ENCODE measurements around the gene TGFBR3. TPM values are rescaled to one million over a fixed set of nuclear protein-coding genes. Genes with fewer than 3 reads are reported as not detected.
A peak's percentile ranks its signal among the peaks of the same experiment; 100 is the strongest.

Gene TGFBR3
- total and polyA plus RNA-seq, 8 donors, result 6.0 to 34.8 (median 21.4) TPM

GRCh38 chr1:91828583-91829281 is 57.2 kb downstream of the TGFBR3 start:
- WGBS, 2 donors, result 25 to 48% methylated on average over 9 of the region's 9 CpGs
- Histone ChIP-seq H3K4me1 (peaks cover 34 to 48% (median 40%) of the 10 kb centered on the region in 3 donors), H3K9me3 (no peaks in the 10 kb centered on the region), H3K36me3 (no peaks in the 10 kb centered on the region), H3K27ac (peak overlapping the region; percentile 54 to 89 (median 78)), H3K4me3 (peak overlapping the region in 2 of 4 donors; percentile 5 to 28), H3K27me3 (no peaks in the 10 kb centered on the region)
- intact Hi-C loops (cut with DNase I), result no loop called here
- TF ChIP-seq CTCF (IDR thresholded peaks at IDR 0.05), result no peak
- FAIRE-seq, result no peak
- ATAC-seq, result peak; percentile 26 to 43 (median 30)
- DNase-seq, result peak; percentile 63 to 77 (median 70)

- Histone ChIP-seq H3K27ac (peak overlapping the region; percentile 54 to 89 (median 78)), H3K36me3 (no peaks in the 10 kb centered on the region), H3K4me3 (peak overlapping the region in 2 of 4 donors; percentile 5 to 28), H3K27me3 (no peaks in the 10 kb centered on the region), H3K4me1 (peaks cover 34 to 51% (median 40%) of the 10 kb centered on the region in 3 donors), H3K9me3 (no peaks in the 10 kb centered on the region)
- no peak for TF ChIP-seq CTCF (IDR thresholded peaks at IDR 0.05)
- peak in 3 of 6 donors; percentile 58 to 66 (median 61) for DNase-seq
- FAIRE-seq, result no peak
- peak; percentile 74 to 80 (median 78) for ATAC-seq
- intact Hi-C loops (cut with DNase I), result no loop called here
- 11 to 14% methylated on average over 12 of the region's 12 CpGs for WGBS, 2 donors
These were observed 58.3 kb downstream of the TGFBR3 start for GRCh38 chr1:91827459-91828321.

- DNase-seq (peak in 4 of 6 donors; percentile 47 to 71 (median 55)), ATAC-seq (peak; percentile 19 to 64 (median 48)), FAIRE-seq (no peak)
- Histone ChIP-seq H3K4me1 (peaks cover 32 to 46% (median 35%) of the 10 kb centered on the region in 3 donors), H3K9me3 (no peaks in the 10 kb centered on the region), H3K27me3 (no peaks in the 10 kb centered on the region), H3K4me3 (no peak overlapping the region), H3K27ac (peak overlapping the region; percentile 54 to 89 (median 78)), H3K36me3 (no peaks in the 10 kb centered on the region)
- 61 to 64% methylated on average over 9 of the region's 9 CpGs for WGBS, 2 donors
- no peak for TF ChIP-seq CTCF (IDR thresholded peaks at IDR 0.05)
- intact Hi-C loops (cut with DNase I), result no loop called here
These were observed 58.9 kb downstream of the TGFBR3 start for GRCh38 chr1:91827087-91827458.

GRCh38 chr1:91826649-91827048 is 59.3 kb downstream of the TGFBR3 start:
- no peaks in the 10 kb centered on the region for H3K36me3 ChIP-seq
- DNase-seq (no peak), FAIRE-seq (no peak), ATAC-seq (no peak)
- intact Hi-C loops (cut with DNase I), result no loop called here
- H3K4me1 ChIP-seq, result peaks cover 28 to 42% (median 30%) of the 10 kb centered on the region in 3 donors
- H3K4me3 ChIP-seq, result no peak overlapping the region
- H3K27me3 ChIP-seq, result no peaks in the 10 kb centered on the region
- TF ChIP-seq CTCF (IDR thresholded peaks at IDR 0.05), result no peak
- peak overlapping the region in 3 of 4 donors; percentile 72 to 89 (median 84) for H3K27ac ChIP-seq
- H3K9me3 ChIP-seq, result no peaks in the 10 kb centered on the region
- 89 to 90% methylated on average over 5 of the region's 5 CpGs for WGBS, 2 donors

All from pancreas (tissue), 10 donors.